Frontal cortex (tissue), 4 donors: ENCODE measurements around the gene CENPT. TPM values are rescaled to one million over a fixed set of nuclear protein-coding genes. Genes with fewer than 3 reads are reported as not detected.

Source experiments
- DNase-seq, 2 donors: peaks; one replicate each; pipeline ENCODE4 v3.0.0; 2012; ENCODE audit warnings: low spot score in 2 of 2
- FAIRE-seq: peaks from 2 replicates; lab custom pipeline; 2012; peaks lifted over from hg19 to GRCh38; lab: Jason Lieb, UNC
- small RNA-seq: library from RNA; depleted of rRNA; stranded (forward); fragments of <200 nt; gene quantifications from one replicate; pipeline ENCODE3, GENCODE V24; 2014
- total RNA-seq: library from RNA; depleted of rRNA; stranded (reverse); fragments of >200 nt; gene quantifications from one replicate; pipeline ENCODE4 v1.2.3, GENCODE V29; 2014
- donor health status: control.
- donor health status: control.
- donor health status: control.

Gene CENPT
- total RNA-seq, 1 donor from 2014 or later, result 25.3 TPM

DNA sequence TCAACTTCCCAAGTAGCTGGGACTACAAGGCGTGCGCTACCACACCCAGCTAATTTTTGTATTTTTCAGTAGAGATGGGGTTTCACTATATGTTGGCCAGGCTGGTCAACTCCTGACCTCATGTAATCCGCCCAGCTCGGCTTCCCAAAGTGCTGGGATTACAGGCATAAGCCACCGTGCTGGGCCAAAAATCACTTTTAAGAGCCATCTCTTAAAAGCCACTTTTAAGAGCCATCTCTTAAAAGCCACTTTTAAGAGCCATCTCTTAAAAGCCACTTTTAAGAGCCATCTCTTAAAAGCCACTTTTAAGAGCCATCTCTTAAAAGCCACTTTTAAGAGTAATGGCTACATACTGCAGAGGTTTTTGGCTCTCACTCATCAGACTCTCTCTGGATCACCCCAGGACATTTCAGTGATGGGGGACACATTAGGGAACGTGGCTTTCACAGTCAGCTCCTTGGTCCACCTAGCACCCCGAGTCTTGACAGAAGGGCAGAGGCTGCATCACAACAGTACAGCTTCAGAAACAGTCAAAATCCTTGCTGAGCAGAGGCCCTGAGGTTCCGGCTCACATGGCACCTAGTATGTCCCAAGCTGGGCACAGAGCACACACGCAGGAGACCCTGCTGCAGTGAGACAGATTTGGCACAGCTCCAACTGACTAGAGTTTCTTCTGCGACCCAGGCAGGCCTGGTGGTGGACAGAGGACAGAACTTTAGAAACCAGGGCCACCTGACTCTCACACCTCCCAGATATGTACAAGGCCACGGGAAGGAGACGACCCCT is 64.7 kb downstream of the CENPT start:
- DNase-seq (no peak), FAIRE-seq (no peak)

DNA sequence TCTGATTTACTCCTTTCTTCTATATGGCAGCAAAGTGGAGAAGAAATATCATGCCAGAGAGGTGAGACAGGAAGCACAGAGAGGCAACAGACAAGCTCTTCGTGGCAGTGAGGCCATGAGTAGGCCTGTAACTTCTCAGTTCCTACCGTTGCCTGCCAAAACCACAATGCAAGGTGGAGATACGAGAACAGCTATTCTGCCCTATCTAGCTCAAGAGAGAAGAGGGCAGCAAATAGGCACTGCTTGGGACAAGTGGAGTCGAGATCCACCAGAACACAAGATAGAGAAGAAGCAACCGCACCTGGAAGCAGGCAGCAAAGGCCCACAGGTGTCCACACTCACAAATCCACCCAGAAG is 66.0 kb downstream of the CENPT start:
- no peak for FAIRE-seq
- no peak for DNase-seq

DNA sequence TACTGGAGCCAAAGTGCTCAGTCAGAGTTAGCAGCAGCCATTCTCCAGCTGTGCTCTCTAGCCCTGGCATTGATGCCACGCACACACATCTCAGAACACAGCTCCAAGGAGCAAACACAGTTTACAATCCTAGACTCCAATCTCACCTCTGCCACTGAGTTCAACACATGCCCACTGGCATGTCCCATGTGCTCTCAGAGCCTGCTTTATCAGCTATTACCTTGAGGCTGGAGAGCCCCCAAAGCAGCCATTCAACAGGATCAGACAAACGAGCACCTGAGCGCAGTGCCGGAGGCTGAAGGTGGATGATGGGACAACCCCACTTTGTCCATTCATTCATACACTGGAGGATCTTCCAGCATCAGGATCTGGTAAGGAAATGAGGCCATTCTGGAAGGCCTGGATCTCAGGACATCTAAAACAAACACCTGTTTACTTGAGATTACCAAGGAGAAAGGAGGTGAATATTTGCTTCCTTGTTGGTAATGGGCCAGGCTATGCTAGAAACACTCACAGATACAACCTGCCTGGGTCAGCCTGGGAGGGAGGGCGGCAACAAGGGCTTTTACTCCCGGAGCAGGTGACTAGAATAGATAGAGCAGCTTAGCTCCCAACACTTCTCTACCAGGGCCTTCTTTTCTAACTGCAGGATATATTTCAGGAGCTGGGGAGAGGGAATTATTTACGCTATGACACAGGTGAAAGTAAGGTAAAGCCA is 66.5 kb downstream of the CENPT start:
- FAIRE-seq, result no peak
- DNase-seq, result no peak

DNA sequence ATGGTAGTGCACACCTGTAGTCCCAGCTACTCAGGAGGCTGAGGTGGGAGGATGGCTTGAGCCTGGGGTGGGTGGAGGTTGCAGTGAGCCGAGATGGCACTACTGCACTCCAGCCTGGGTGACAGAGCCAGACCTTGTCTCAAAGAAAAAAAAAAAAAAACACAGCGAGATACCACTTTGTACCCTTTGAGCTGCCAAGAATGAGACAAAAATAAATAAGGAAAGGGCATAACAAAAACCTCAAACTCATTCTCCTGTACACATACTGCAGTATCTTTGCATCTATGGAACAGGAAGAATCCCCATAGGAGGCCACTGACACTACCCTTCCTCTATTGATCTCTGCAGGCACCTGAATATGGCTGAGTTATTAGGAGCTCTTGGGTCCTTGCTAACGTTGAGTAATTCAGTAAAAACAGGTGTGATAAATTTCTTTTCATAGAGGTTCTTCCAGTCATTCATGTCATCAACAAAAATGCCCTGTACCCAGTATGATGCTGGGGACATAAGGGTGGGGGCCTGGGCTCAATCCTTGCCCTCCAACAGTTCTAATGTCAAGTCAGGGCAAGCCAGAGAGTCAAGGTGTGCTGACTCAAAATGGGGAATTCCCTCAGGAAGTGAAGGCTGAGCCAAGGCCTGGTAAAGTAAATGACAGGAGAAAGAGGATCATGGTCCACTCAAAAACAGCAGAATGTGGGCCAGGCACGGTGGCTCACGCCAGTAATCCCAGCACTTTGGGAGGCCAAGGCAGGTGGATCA is 68.1 kb downstream of the CENPT start:
- no peak for FAIRE-seq

More for the DNA sequence above, 68.1 kb downstream of the CENPT start:
- no peak for DNase-seq

Small RNAs within 50 kb of the gene (small RNA-seq; reads per million reads assigned to genes)
- gene AC040162.2 (not detected), gene NRN1L (not detected)

Other genes starting within 250 kb of the CENPT start
- 2.4 TPM for gene CARMIL2, start 202.5 kb downstream of the CENPT start, total RNA-seq
- 24.9 TPM for gene ACD, start 187.4 kb downstream of the CENPT start, total RNA-seq
- gene PARD6A, start 186.7 kb downstream of the CENPT start, total RNA-seq, result 9.4 TPM
- gene ENKD1, start 180.9 kb downstream of the CENPT start, total RNA-seq, result 9.4 TPM
- 2.0 TPM for gene C16orf86, start 180.9 kb downstream of the CENPT start, total RNA-seq
- 57.9 TPM for gene GFOD2, start 128.4 kb downstream of the CENPT start, total RNA-seq
- 3.7 TPM for gene RANBP10, start 41.1 kb downstream of the CENPT start, total RNA-seq
- 4.5 TPM for gene TSNAXIP1, start 40.8 kb downstream of the CENPT start, total RNA-seq
- 26.5 TPM for gene THAP11, start 5.4 kb downstream of the CENPT start, total RNA-seq
- 70.9 TPM for gene NUTF2, start 760 bp downstream of the CENPT start, total RNA-seq
- 64.0 TPM for gene EDC4, start 25.4 kb upstream of the CENPT start, total RNA-seq
- not detected for gene NRN1L, start 37.2 kb upstream of the CENPT start, total RNA-seq
- gene PSKH1, start 45.6 kb upstream of the CENPT start, total RNA-seq, result 6.5 TPM
- 2.0 TPM for gene CTRL, start 84.2 kb upstream of the CENPT start, total RNA-seq
- 13.0 TPM for gene PSMB10, start 89.2 kb upstream of the CENPT start, total RNA-seq
- 0.82 TPM for gene LCAT, start 96.4 kb upstream of the CENPT start, total RNA-seq
- gene SLC12A4, start 120.9 kb upstream of the CENPT start, total RNA-seq, result 6.5 TPM
- gene DPEP3, start 132.8 kb upstream of the CENPT start, total RNA-seq, result not detected
- 0.82 TPM for gene DPEP2, start 151.8 kb upstream of the CENPT start, total RNA-seq
- not detected for gene DPEP2NB, start 168.2 kb upstream of the CENPT start, total RNA-seq
- 13.5 TPM for gene DDX28, start 175.5 kb upstream of the CENPT start, total RNA-seq
- 11.0 TPM for gene DUS2, start 175.6 kb upstream of the CENPT start, total RNA-seq
- 21.6 TPM for gene NFATC3, start 237.7 kb upstream of the CENPT start, total RNA-seq